GM23338 (cell line): ENCODE measurements around the gene ABCD2.

ENCODE experiments used
- CREB1 ChIP-seq: fragments of 250-450 bp; sonication (Bioruptor Pico); IDR thresholded peaks from 2 replicates; pipeline ENCODE4 v1.5.0; 2020; ENCODE audit warnings: low read depth, mild to moderate bottlenecking, moderate library complexity
- CTCF ChIP-seq, 2 experiments: fragments of 200-600 bp in 1 of 2; sonication (generic) in 1 of 2; conservative IDR thresholded peaks; 2 replicates each; pipeline versions ENCODE4 v1.5.1 to v1.6.1; 2016 to 2017; ENCODE audit warnings: antibody characterized with exemption in 2 of 2, low read depth in 2 of 2, mild to moderate bottlenecking in 2 of 2, moderate library complexity in 1 of 2
- ETS1 ChIP-seq: IDR thresholded peaks from 2 replicates; pipeline ENCODE4 v1.6.1; 2016; ENCODE audit warnings: antibody characterized with exemption
- EZH2 ChIP-seq: fragments of 200-600 bp; sonication (generic); IDR thresholded peaks from one replicate; pipeline ENCODE4 v1.8.0; 2017; ENCODE audit warnings: antibody characterized with exemption, mild to moderate bottlenecking, low read depth; ENCODE audit not compliant: unreplicated experiment
- EZH2phosphoT487 ChIP-seq: fragments of 200-600 bp; sonication (generic); IDR thresholded peaks from one replicate; pipeline ENCODE4 v1.8.1; 2018; ENCODE audit warnings: antibody characterized with exemption; ENCODE audit not compliant: unreplicated experiment
- JUNB ChIP-seq: IDR thresholded peaks from one replicate; pipeline ENCODE4 v1.6.1; 2016; ENCODE audit warnings: antibody characterized with exemption; ENCODE audit not compliant: unreplicated experiment
- NANOG ChIP-seq: IDR thresholded peaks from 2 replicates; pipeline ENCODE4 v1.6.1; 2016; ENCODE audit warnings: antibody characterized with exemption, borderline replicate concordance
- POLR2AphosphoS5 ChIP-seq: IDR thresholded peaks from 2 replicates; pipeline ENCODE4 v1.6.1; 2016; ENCODE audit warnings: antibody characterized with exemption, low read depth
- REST ChIP-seq: IDR thresholded peaks from one replicate; pipeline ENCODE4 v1.6.1; 2018; ENCODE audit warnings: antibody characterized with exemption; ENCODE audit not compliant: unreplicated experiment
- STAT1 ChIP-seq: IDR thresholded peaks from one replicate; pipeline ENCODE4 v1.6.1; 2016; ENCODE audit warnings: antibody characterized with exemption; ENCODE audit not compliant: unreplicated experiment
- ZNF114 ChIP-seq: fragments of 250-450 bp; sonication (Bioruptor Pico); IDR thresholded peaks from 2 replicates; pipeline ENCODE4 v1.5.0; 2020; ENCODE audit warnings: mild to moderate bottlenecking, moderate library complexity
- ZNF331 ChIP-seq: fragments of 250-450 bp; sonication (Bioruptor Pico); IDR thresholded peaks from 2 replicates; pipeline ENCODE4 v1.5.0; 2020; ENCODE audit warnings: low read depth, mild to moderate bottlenecking, moderate library complexity
- TF ChIP-seq, protein P1 (sequence below): fragments of 250-450 bp; sonication (Bioruptor Pico); IDR thresholded peaks from 2 replicates; pipeline ENCODE4 v1.5.0; 2020; ENCODE audit warnings: mild to moderate bottlenecking, moderate library complexity

DNA sequence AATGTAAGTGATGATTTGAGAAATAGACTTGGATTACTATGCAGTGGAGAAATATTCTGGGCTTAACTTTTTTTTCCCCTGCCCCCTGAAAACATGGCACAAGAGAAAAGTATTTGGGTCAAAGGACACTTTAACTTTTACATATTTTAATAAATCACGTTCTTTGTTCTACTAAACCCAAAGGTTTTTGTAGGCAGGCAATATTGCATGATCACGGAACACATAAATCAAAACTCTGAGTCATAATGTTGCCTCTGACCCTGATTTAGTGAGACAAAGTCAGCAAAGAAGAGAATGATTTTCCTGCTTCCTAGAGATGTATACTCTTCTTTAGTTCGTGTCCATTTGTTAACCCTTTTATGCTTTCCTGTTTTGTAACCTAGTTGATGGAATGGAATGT lies 38.0 kb downstream of the ABCD2 start:
- no peak for TF ChIP-seq CTCF (conservative IDR thresholded peaks at IDR 0.05; ENCODE audit: low read depth in 2 of 2)
- no peak for TF ChIP-seq CREB1 (CRISPR knock-in tag)
- TF ChIP-seq NANOG, result no peak
- no peak for TF ChIP-seq EZH2
- TF ChIP-seq POLR2AphosphoS5, result no peak
- no peak for TF ChIP-seq EZH2phosphoT487
- TF ChIP-seq ZNF331 (CRISPR knock-in tag), result no peak
- no peak for TF ChIP-seq JUNB
- TF ChIP-seq REST, result no peak
- TF ChIP-seq ZNF114 (CRISPR knock-in tag), result no peak
- TF ChIP-seq ETS1, result no peak
- TF ChIP-seq, protein P1, sequence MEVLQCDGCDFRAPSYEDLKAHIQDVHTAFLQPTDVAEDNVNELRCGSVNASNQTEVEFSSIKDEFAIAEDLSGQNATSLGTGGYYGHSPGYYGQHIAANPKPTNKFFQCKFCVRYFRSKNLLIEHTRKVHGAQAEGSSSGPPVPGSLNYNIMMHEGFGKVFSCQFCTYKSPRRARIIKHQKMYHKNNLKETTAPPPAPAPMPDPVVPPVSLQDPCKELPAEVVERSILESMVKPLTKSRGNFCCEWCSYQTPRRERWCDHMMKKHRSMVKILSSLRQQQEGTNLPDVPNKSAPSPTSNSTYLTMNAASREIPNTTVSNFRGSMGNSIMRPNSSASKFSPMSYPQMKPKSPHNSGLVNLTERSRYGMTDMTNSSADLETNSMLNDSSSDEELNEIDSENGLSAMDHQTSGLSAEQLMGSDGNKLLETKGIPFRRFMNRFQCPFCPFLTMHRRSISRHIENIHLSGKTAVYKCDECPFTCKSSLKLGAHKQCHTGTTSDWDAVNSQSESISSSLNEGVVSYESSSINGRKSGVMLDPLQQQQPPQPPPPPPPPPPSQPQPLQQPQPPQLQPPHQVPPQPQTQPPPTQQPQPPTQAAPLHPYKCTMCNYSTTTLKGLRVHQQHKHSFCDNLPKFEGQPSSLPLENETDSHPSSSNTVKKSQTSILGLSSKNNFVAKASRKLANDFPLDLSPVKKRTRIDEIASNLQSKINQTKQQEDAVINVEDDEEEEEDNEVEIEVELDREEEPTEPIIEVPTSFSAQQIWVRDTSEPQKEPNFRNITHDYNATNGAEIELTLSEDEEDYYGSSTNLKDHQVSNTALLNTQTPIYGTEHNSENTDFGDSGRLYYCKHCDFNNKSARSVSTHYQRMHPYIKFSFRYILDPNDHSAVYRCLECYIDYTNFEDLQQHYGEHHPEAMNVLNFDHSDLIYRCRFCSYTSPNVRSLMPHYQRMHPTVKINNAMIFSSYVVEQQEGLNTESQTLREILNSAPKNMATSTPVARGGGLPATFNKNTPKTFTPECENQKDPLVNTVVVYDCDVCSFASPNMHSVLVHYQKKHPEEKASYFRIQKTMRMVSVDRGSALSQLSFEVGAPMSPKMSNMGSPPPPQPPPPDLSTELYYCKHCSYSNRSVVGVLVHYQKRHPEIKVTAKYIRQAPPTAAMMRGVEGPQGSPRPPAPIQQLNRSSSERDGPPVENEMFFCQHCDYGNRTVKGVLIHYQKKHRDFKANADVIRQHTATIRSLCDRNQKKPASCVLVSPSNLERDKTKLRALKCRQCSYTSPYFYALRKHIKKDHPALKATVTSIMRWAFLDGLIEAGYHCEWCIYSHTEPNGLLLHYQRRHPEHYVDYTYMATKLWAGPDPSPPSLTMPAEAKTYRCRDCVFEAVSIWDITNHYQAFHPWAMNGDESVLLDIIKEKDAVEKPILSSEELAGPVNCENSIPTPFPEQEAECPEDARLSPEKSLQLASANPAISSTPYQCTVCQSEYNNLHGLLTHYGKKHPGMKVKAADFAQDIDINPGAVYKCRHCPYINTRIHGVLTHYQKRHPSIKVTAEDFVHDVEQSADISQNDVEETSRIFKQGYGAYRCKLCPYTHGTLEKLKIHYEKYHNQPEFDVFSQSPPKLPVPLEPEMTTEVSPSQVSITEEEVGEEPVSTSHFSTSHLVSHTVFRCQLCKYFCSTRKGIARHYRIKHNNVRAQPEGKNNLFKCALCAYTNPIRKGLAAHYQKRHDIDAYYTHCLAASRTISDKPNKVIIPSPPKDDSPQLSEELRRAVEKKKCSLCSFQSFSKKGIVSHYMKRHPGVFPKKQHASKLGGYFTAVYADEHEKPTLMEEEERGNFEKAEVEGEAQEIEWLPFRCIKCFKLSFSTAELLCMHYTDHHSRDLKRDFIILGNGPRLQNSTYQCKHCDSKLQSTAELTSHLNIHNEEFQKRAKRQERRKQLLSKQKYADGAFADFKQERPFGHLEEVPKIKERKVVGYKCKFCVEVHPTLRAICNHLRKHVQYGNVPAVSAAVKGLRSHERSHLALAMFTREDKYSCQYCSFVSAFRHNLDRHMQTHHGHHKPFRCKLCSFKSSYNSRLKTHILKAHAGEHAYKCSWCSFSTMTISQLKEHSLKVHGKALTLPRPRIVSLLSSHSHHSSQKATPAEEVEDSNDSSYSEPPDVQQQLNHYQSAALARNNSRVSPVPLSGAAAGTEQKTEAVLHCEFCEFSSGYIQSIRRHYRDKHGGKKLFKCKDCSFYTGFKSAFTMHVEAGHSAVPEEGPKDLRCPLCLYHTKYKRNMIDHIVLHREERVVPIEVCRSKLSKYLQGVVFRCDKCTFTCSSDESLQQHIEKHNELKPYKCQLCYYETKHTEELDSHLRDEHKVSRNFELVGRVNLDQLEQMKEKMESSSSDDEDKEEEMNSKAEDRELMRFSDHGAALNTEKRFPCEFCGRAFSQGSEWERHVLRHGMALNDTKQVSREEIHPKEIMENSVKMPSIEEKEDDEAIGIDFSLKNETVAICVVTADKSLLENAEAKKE (CRISPR knock-in tag), result no peak
- TF ChIP-seq STAT1, result no peak
